A673 (cell line): Measurements from ENCODE around the gene CD79A.

ENCODE experiments used
- EZH2 ChIP-seq: fragments of 200-600 bp; sonication (generic); IDR thresholded peaks from 2 replicates; pipeline ENCODE4 v1.6.1; 2017; ENCODE audit warnings: borderline replicate concordance, low read depth, mild to moderate bottlenecking, mixed read lengths, antibody characterized with exemption, low read length; ENCODE audit not compliant: poor library complexity, severe bottlenecking
- TF ChIP-seq, protein P1 (sequence below): fragments of 300-800, 200-600 bp; sonication (generic); conservative IDR thresholded peaks from 2 replicates; pipeline ENCODE4 v1.5.1; 2017; ENCODE audit warnings: low read depth, mild to moderate bottlenecking, antibody characterized with exemption, low read length, moderate library complexity, mixed read lengths

DNA sequence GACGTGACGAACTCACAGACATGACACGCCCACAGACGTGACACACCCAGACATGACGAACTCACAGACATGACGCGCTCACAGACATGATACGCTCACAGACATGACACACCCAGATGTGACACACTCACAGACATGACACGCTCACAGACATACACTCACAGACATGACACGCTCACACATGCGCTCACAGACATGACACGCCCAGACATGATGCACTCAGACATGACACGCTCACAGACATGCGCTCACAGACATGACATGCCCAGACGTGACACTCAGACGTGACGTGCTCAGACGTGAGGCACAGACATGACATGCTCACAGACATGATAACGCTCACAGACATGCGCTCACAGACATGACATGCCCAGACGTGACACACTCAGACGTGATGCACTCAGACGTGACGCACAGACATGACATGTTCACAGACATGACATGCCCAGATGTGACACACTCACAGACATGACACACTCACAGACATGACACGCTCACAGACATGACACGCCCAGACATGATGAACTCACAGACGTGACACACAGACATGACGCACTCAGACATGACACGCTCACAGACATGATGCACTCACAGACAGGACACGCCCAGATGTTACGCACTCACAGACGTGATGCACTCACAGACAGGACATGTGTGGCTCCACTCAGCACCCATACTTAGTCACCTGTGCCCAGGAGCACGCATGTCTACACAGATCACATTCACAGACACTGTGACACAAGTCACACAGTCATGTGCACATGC lies 43.1 kb downstream of the CD79A start:
- TF ChIP-seq, protein P1, sequence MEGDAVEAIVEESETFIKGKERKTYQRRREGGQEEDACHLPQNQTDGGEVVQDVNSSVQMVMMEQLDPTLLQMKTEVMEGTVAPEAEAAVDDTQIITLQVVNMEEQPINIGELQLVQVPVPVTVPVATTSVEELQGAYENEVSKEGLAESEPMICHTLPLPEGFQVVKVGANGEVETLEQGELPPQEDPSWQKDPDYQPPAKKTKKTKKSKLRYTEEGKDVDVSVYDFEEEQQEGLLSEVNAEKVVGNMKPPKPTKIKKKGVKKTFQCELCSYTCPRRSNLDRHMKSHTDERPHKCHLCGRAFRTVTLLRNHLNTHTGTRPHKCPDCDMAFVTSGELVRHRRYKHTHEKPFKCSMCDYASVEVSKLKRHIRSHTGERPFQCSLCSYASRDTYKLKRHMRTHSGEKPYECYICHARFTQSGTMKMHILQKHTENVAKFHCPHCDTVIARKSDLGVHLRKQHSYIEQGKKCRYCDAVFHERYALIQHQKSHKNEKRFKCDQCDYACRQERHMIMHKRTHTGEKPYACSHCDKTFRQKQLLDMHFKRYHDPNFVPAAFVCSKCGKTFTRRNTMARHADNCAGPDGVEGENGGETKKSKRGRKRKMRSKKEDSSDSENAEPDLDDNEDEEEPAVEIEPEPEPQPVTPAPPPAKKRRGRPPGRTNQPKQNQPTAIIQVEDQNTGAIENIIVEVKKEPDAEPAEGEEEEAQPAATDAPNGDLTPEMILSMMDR, result no peak
- TF ChIP-seq EZH2, result no peak
